Gastroesophageal sphincter (tissue), 4 donors: Measurements from ENCODE around the gene GRB7. TPM values are rescaled to one million over a fixed set of nuclear protein-coding genes. Genes with fewer than 3 reads are reported as not detected.
"Not testable (repeated sequence)": the region's sequence is repeated elsewhere in the genome, so short reads cannot be mapped to it uniquely, and the experiment has no call there.

Experiments
- ATAC-seq: fragments of 150-250 bp; one replicate; pipeline ENCODE4 v1.9.1; 2016; ENCODE audit warnings: mild to moderate bottlenecking, moderate library complexity
- H3K27ac ChIP-seq, 4 donors: fragments of 200-600 bp; sonication (generic) in 3 of 4; 1 replicate in 3 of 4; 2 replicates in 1 of 4; pipeline ENCODE4 v1.5.1; 2016 to 2019
- H3K27me3 ChIP-seq: fragments of 200-600 bp; sonication (generic); one replicate; pipeline ENCODE4 v1.5.1; 2019
- H3K36me3 ChIP-seq, 2 donors: fragments of 200-600 bp; sonication (generic); one replicate each; pipeline ENCODE4 v1.5.1; 2019; ENCODE audit warnings: control low read depth in 1 of 2
- H3K4me1 ChIP-seq, 3 donors: fragments of 200-600 bp; sonication (generic); 1 replicate in 2 of 3; 2 replicates in 1 of 3; pipeline ENCODE4 v1.5.1; 2016 to 2019; ENCODE audit warnings: control low read depth in 2 of 3
- H3K4me3 ChIP-seq, 2 donors: fragments of 200-600 bp; sonication (generic); one replicate each; pipeline ENCODE4 v1.5.1; 2019; ENCODE audit warnings: mild to moderate bottlenecking in 1 of 2, moderate library complexity in 1 of 2
- H3K9me3 ChIP-seq, 3 donors: fragments of 200-600 bp; sonication (generic); one replicate each; pipeline ENCODE4 v1.5.1; 2017 to 2019; ENCODE audit warnings: control low read depth in 2 of 3
- EP300 ChIP-seq: sonication (generic); formaldehyde crosslinking; IDR thresholded peaks from one replicate; pipeline ENCODE4 v1.6.1; 2017; ENCODE audit warnings: antibody characterized with exemption, mild to moderate bottlenecking
- POLR2A ChIP-seq, 2 donors: fragments of 450-650 bp; IDR thresholded peaks; one replicate each; pipeline ENCODE4 v1.6.1; 2017; ENCODE audit warnings: antibody characterized with exemption in 2 of 2, mild to moderate bottlenecking in 2 of 2, moderate library complexity in 1 of 2
- POLR2AphosphoS5 ChIP-seq: sonication (generic); formaldehyde crosslinking; IDR thresholded peaks from one replicate; pipeline ENCODE4 v1.6.1; 2017; ENCODE audit warnings: antibody characterized with exemption
- WGBS, 2 donors: methylation state at CpG; one replicate each; pipeline ENCODE4 v1.1.5; 2018; ENCODE audit warnings: low coverage in 1 of 2; 5-methylcytosine and 5-hydroxymethylcytosine counted together
- total RNA-seq, 4 donors: library from RNA; depleted of rRNA; stranded (reverse); fragments of >200 nt; gene quantifications; one replicate each; pipeline ENCODE4 v1.1.0, GENCODE V29; 2016
- TF ChIP-seq, protein P1 (sequence below), 4 experiments: fragments of 200-600 bp in 2 of 4; fragments of 450-650 bp in 2 of 4; sonication (generic) in 1 of 4; IDR thresholded peaks; one replicate each; pipeline ENCODE4 v1.5.1; 2017 to 2019; ENCODE audit warnings: antibody characterized with exemption in 4 of 4, mild to moderate bottlenecking in 2 of 4, moderate library complexity in 2 of 4

The GRB7 gene
- total RNA-seq, 4 donors from 2014 or later = 0.85 to 5.8 TPM; not detected in 2

DNA sequence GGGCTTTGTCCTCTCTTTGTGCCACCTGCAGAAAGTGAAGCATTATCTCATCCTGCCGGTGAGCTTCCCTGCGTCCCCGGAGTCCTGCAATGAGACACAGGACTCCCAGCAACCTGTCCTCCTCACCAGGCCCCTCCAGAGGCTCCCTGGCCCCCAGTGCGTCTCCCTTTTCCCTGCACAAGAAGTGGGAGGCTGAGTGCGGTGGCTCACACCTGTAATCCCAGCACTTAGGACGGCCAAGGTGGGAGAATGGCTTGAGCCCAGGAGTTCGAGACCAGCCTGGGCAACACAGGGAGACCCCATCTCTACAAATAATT is 8.4 kb downstream of the GRB7 start:
- TF ChIP-seq, protein P1, sequence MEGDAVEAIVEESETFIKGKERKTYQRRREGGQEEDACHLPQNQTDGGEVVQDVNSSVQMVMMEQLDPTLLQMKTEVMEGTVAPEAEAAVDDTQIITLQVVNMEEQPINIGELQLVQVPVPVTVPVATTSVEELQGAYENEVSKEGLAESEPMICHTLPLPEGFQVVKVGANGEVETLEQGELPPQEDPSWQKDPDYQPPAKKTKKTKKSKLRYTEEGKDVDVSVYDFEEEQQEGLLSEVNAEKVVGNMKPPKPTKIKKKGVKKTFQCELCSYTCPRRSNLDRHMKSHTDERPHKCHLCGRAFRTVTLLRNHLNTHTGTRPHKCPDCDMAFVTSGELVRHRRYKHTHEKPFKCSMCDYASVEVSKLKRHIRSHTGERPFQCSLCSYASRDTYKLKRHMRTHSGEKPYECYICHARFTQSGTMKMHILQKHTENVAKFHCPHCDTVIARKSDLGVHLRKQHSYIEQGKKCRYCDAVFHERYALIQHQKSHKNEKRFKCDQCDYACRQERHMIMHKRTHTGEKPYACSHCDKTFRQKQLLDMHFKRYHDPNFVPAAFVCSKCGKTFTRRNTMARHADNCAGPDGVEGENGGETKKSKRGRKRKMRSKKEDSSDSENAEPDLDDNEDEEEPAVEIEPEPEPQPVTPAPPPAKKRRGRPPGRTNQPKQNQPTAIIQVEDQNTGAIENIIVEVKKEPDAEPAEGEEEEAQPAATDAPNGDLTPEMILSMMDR (IDR thresholded peaks at IDR 0.05) = no peak
- no peak for TF ChIP-seq EP300
- TF ChIP-seq POLR2A (IDR thresholded peaks at IDR 0.05) = no peak
- TF ChIP-seq POLR2AphosphoS5 = no peak
- H3K36me3 ChIP-seq = no peaks in the 10 kb centered on the region
- H3K27ac ChIP-seq = no peak overlapping the region
- H3K4me1 ChIP-seq = no peaks in the 10 kb centered on the region
- 90% methylated on average over 2 of the region's 7 CpGs; no CpG with 5 or more reads in 1 of the 2 donors for WGBS, 2 donors
- no peak for ATAC-seq
- no peak overlapping the region for H3K4me3 ChIP-seq
- no peaks in the 10 kb centered on the region for H3K9me3 ChIP-seq
- H3K27me3 ChIP-seq = peaks cover 55% of the 10 kb centered on the region

DNA sequence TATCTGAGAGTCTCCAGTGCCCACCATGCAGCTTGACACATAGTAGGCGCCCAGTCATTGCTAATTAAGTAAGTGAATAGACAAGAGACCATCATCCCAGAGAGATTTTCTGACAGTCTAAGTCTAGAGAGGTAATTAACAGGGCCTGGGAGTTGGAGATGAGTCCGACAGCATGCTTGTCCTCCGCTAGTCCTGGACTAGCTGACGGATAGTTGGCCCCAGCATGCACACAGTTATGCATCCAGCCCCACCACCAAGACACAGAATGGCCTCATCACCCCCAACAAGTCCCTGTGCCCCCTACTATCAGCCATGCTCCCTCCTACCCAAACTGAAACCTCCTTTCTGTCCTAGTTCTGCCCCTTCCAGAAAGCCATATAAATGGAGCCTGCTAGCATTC is 10.0 kb downstream of the GRB7 start:
- H3K4me3 ChIP-seq = no peak overlapping the region
- no peaks in the 10 kb centered on the region for H3K4me1 ChIP-seq
- no peak for ATAC-seq
- TF ChIP-seq POLR2AphosphoS5 = no peak
- TF ChIP-seq, protein P1 (IDR thresholded peaks at IDR 0.05) = no peak
- TF ChIP-seq EP300 = no peak
- no peak for TF ChIP-seq POLR2A (IDR thresholded peaks at IDR 0.05)
- no peak overlapping the region for H3K27ac ChIP-seq
- no peaks in the 10 kb centered on the region for H3K9me3 ChIP-seq
- H3K36me3 ChIP-seq = no peaks in the 10 kb centered on the region
- WGBS, 2 donors = no CpG with 5 or more reads among the region's 4 CpGs
- H3K27me3 ChIP-seq = peaks cover 44% of the 10 kb centered on the region

DNA sequence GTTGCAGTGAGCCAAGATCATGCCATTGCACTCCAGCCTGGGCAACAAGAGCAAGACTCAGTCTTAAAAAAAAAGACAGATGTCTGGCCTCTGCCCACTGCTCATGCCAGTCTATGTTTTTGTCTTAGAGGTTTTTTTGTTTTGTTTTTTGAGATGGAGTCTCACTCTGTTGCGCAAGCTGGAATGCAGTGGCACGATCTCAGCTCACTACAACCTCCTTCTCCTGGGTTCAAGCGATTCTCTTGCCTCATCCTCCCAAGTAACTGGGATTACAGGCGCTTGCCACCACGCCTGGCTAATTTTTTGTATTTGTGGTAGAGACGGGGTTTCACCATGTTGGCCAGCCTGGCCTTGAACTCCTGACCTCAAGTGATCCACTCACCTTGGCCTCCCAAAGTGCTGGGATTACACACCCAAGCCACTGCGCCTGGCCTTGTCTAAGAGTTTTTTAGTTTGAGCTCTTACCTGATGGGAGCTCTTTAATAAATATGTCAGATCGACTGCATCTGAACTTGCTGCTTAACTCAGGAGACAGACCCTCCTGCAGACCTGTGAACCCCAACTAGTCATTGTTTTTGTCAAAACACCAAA is 10.8 kb downstream of the GRB7 start:
- not testable (repeated sequence) for H3K36me3 ChIP-seq, H3K4me1 ChIP-seq, ATAC-seq, H3K9me3 ChIP-seq, H3K4me3 ChIP-seq, H3K27ac ChIP-seq
- peaks cover 36% of the 10 kb centered on the region for H3K27me3 ChIP-seq
- 90 to 100% methylated on average over 4 to 8 of the region's 8 CpGs for WGBS, 2 donors

DNA sequence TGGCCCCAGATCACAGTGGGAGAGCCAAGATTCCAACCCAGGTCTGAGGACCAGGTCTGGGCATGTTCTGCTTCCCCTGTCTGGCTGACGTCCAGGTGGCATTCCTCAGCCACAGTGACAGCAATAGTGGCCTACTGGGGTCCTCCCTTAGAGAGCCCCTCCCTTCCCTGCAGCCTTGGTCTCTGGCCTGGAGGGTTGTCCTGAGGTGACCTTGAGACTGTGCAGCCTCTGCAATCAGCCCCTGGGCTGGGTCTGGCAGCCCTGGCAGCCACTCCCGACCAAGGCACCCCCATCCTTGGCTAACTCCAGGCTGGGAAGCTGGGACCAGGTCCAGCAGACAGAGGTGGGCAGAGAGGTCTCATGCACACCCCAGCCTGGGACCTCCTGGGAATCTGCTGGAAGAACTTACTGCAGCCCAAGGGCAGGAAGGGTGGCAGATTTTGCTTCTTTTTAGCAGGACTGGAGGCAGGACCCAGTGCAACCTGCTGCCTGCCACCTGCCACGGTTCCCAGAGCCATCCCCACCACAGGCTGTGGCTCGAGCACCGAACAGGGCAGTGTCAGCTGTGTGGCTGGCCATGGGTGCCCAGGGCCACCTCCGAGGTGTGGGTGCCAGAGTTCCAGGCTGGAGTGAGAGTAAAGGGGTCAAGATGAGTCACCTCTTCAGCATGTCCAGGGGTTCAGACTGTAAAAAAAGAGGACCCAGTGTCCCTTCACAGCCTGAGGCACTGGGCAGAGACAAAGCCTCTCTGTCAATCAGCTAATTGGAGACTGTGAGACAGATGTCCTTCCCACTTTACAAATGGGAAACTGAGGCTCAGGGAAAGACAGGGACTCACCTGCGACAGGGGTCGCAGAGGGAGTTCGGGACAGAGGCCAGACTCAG is 12.6 kb downstream of the GRB7 start:
- H3K36me3 ChIP-seq = no peaks in the 10 kb centered on the region
- WGBS, 2 donors = no CpG with 5 or more reads among the region's 9 CpGs
- H3K4me1 ChIP-seq = peaks cover 0 to 18% (median 14%) of the 10 kb centered on the region in 3 donors
- no peak overlapping the region for H3K4me3 ChIP-seq
- H3K27me3 ChIP-seq = peaks cover 19% of the 10 kb centered on the region
- H3K9me3 ChIP-seq = no peaks in the 10 kb centered on the region
- TF ChIP-seq POLR2AphosphoS5 = no peak
- no peak for TF ChIP-seq EP300
- TF ChIP-seq POLR2A (IDR thresholded peaks at IDR 0.05) = no peak
- TF ChIP-seq, protein P1 (IDR thresholded peaks at IDR 0.05) = no peak
- no peak for ATAC-seq
- H3K27ac ChIP-seq = no peak overlapping the region

DNA sequence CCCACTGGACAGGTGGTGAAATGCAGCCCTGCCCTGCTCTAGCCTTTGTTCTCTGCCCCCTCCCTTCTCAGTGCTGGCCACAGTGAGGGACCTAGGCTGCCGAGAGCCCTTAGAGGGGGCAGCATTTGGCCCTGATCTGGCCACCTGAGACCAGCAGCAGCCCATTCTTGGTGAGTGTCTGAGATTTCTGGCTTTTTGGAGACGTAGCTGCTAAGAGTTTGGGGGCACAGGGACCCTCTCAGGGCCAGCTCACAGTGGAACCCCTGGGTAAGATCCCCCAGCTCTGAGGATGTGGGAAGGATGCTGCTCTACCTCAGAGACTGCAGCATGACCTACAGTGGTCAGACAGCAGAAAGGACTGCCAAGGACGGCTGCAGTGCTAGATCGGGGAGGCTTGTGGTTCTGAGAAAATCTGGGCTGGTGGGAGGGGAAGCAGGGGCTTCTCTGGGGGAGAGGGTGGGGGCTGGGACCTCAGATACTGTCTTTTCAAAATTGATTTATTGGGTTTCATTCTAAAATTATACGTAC is 13.3 kb downstream of the GRB7 start:
- Histone ChIP-seq H3K36me3 (no peaks in the 10 kb centered on the region), H3K27me3 (peaks cover 15% of the 10 kb centered on the region), H3K4me1 (peaks cover 0 to 20% (median 14%) of the 10 kb centered on the region in 3 donors), H3K9me3 (no peaks in the 10 kb centered on the region), H3K27ac (no peak overlapping the region), H3K4me3 (no peak overlapping the region)
- 33% methylated on average over 1 of the region's 5 CpGs; no CpG with 5 or more reads in 1 of the 2 donors for WGBS, 2 donors
- ATAC-seq = no peak
- TF ChIP-seq POLR2A (IDR thresholded peaks at IDR 0.05) = no peak
- TF ChIP-seq EP300 = no peak
- TF ChIP-seq, protein P1 (IDR thresholded peaks at IDR 0.05) = no peak
- no peak for TF ChIP-seq POLR2AphosphoS5
